Measurements from ENCODE around the gene DHX35. TPM values are rescaled to one million over a fixed set of nuclear protein-coding genes. Genes with fewer than 3 reads are reported as not detected.

The DHX35 gene
- total and polyA plus RNA-seq, 2 of the 8 experiments (the other 6 are each of a cell fraction or from before 2014, with no cell fraction given): 21.9 to 27.7 TPM

- H4K91ac ChIP-seq (replicated peaks; ENCODE audit: insufficient read length, low read length): no peak overlapping the region
- H4K8ac ChIP-seq (ENCODE audit: extremely low read depth, insufficient read depth, low read length): no peak overlapping the region
- H3K79me1 ChIP-seq (ENCODE audit: low read depth, low read length): no peaks in the 10 kb centered on the region; the same call in 1 of the 2 replicates
- H4K20me1 ChIP-seq (replicated peaks in 1 of 2; ENCODE audit: control insufficient read depth in 1 of 2, insufficient read depth in 2 of 2, low read length in 2 of 2): peaks cover 1 to 11% of the 10 kb centered on the region in 2 experiments
- H3K23me2 ChIP-seq (ENCODE audit: low read depth, low read length): peaks cover 2% of the 10 kb centered on the region; the same call in 1 of the 2 replicates
- no peak overlapping the region for H3K23ac ChIP-seq (ENCODE audit: insufficient read length)
- CTCF ChIA-PET (ENCODE audit: partially characterized antibody): interaction anchor here (1.7 kb wide), 1 partner anchor 9 kb away, joined by 4 read pairs; no protein-coding TSS in a partner anchor
- no peaks in the 10 kb centered on the region for H3K9me3 ChIP-seq (ENCODE audit: insufficient read depth in 2 of 2, low read depth in 1 of 2, low read length in 1 of 2)
- H3K4me2 ChIP-seq (ENCODE audit: insufficient read depth in 1 of 2, low read depth in 2 of 2, low read length in 2 of 2): no peak overlapping the region
- no peak overlapping the region for H4K5ac ChIP-seq (ENCODE audit: insufficient read length, low read depth, low read length)
- POLR2A ChIA-PET (ENCODE audit: partially characterized antibody): interaction anchor here (0.8 to 1.8 kb wide), 2 partner anchors 11 kb away, joined by 4 to 11 read pairs; partner anchors contain the start of gene DHX35
- H3K79me2 ChIP-seq (ENCODE audit: control insufficient read depth in 1 of 2, insufficient read depth in 2 of 2, low read length in 2 of 2): peaks cover 0 to 16% of the 10 kb centered on the region in 2 experiments; a peak in 2 of 4 replicates
- DNase-seq (ENCODE audit: low read depth in 1 of 2, low spot score in 2 of 2) (no peak), FAIRE-seq (no peak)
- H2BK15ac ChIP-seq (ENCODE audit: low read length): no peak overlapping the region
- H3K4me3 ChIP-seq (ENCODE audit: extremely low read depth in 1 of 4, insufficient read depth in 2 of 4, low read depth in 3 of 4, low read length in 4 of 4): no peak overlapping the region
- H3K9ac ChIP-seq (replicated peaks in 1 of 4; ENCODE audit: extremely low read depth in 1 of 4, low read depth in 3 of 4, low read length in 3 of 4): no peak overlapping the region
- no peak overlapping the region for H3K56ac ChIP-seq (replicated peaks; ENCODE audit: insufficient read length, low read depth, low read length)
- no peaks in the 10 kb centered on the region for H3K4me1 ChIP-seq (replicated peaks in 1 of 4; ENCODE audit: control insufficient read depth in 3 of 4, insufficient read depth in 4 of 4, low read length in 3 of 4)
- no peak overlapping the region for H2AFZ ChIP-seq (ENCODE audit: low read length)
- H2BK20ac ChIP-seq (ENCODE audit: low read length): no peak overlapping the region
- no peak overlapping the region for H3K18ac ChIP-seq (ENCODE audit: extremely low read depth, low read length)
- H3K27me3 ChIP-seq (replicated peaks in 1 of 4; ENCODE audit: control insufficient read depth in 3 of 4, extremely low read depth in 1 of 4, insufficient read depth in 3 of 4, low read length in 3 of 4): no peaks in the 10 kb centered on the region
- H3K36me3 ChIP-seq (ENCODE audit: control insufficient read depth in 2 of 4, insufficient read depth in 4 of 4, low read length in 3 of 4): peaks cover 13 to 44% (median 25%) of the 10 kb centered on the region in 4 experiments; a peak in 7 of 8 replicates
- no peak overlapping the region for H3K14ac ChIP-seq (ENCODE audit: insufficient read length)
- no peak overlapping the region for H3K4ac ChIP-seq (replicated peaks; ENCODE audit: insufficient read length, low read depth, low read length)
- no peak overlapping the region for H2BK12ac ChIP-seq (ENCODE audit: low read depth, low read length)
- no peak overlapping the region for H2AK5ac ChIP-seq (ENCODE audit: low read depth, low read length)
- H2BK120ac ChIP-seq (replicated peaks; ENCODE audit: low read depth, low read length): no peak overlapping the region
- no peak overlapping the region for H2BK5ac ChIP-seq (ENCODE audit: low read depth, low read length)
- no peak overlapping the region for H3K27ac ChIP-seq (ENCODE audit: low read depth, low read length)
- TF ChIP-seq SP2 (IDR thresholded peaks at IDR 0.05; ENCODE audit: low read length) (no peak), SIRT6 (IDR thresholded peaks at IDR 0.05; ENCODE audit: low read length) (no peak), CBX5 (IDR thresholded peaks at IDR 0.05; ENCODE audit: low read depth, low read length) (no peak), RXRA (IDR thresholded peaks at IDR 0.05; ENCODE audit: insufficient read depth, low read depth, low read length) (no peak), HDAC6 (IDR thresholded peaks at IDR 0.05; ENCODE audit: low read depth, low read length) (no peak), CHD1 (IDR thresholded peaks at IDR 0.05; ENCODE audit: low read depth, low read length) (no peak), RFX5 (IDR thresholded peaks at IDR 0.05; ENCODE audit: borderline replicate concordance, low read depth, low read length) (no peak), JUND (IDR thresholded peaks at IDR 0.05; ENCODE audit: low read length) (no peak), USF2 (IDR thresholded peaks at IDR 0.05; ENCODE audit: low read length) (no peak), CEBPB (IDR thresholded peaks at IDR 0.05; ENCODE audit: low read depth, low read length) (no peak), PHF8 (conservative IDR thresholded peaks at IDR 0.05; ENCODE audit: low read depth, low read length) (no peak), POU5F1 (IDR thresholded peaks at IDR 0.05; ENCODE audit: low read depth, low read length) (no peak), SAP30 (IDR thresholded peaks at IDR 0.05; ENCODE audit: insufficient read depth, insufficient replicate concordance, low read length) (no peak), ASH2L (IDR thresholded peaks at IDR 0.05; ENCODE audit: low read length) (no peak)
Observed at GRCh38 chr20:38973107-38973506, 11.0 kb downstream of the DHX35 start.
